ENCODE data around the gene IRF1.

Gene IRF1

DNA sequence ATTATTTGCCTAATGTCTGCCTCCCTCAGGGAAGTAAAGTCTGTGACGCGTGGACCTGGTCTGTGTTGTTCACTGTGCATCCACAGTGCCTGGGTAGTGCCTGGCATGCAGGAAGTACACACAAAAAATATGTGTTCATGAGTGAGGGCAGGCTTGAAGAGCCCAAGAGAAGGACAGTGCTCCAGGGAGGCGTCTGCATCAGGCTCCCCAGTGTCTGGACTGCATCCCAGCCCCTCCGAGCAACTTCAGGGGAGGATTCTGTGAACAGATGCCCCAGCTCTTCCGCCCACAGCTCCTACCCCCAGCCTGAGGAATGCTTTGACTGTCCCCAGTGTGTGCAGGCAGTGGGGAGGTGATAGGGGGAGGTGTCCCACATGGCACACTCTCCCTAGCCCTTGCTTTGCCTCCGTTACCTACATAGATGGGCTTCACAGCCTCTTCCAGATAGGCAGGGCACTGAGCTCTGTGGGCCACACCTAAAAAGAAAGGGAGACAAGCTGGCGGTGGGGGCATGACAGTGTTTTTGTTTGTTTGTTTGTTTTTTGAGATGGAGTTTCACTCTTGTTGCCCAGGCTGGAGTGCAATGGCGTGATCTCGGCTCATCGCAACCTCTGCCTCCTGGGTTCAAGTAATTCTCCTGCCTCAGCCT is 25.4 kb downstream of the IRF1 start:
- no peak for DNase-seq (ENCODE audit: low read depth)
- TF ChIP-seq, protein P1, sequence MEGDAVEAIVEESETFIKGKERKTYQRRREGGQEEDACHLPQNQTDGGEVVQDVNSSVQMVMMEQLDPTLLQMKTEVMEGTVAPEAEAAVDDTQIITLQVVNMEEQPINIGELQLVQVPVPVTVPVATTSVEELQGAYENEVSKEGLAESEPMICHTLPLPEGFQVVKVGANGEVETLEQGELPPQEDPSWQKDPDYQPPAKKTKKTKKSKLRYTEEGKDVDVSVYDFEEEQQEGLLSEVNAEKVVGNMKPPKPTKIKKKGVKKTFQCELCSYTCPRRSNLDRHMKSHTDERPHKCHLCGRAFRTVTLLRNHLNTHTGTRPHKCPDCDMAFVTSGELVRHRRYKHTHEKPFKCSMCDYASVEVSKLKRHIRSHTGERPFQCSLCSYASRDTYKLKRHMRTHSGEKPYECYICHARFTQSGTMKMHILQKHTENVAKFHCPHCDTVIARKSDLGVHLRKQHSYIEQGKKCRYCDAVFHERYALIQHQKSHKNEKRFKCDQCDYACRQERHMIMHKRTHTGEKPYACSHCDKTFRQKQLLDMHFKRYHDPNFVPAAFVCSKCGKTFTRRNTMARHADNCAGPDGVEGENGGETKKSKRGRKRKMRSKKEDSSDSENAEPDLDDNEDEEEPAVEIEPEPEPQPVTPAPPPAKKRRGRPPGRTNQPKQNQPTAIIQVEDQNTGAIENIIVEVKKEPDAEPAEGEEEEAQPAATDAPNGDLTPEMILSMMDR (IDR thresholded peaks at IDR 0.05; ENCODE audit: low read depth, low read length, missing control alignments) = no peak
- in situ Hi-C loops (cut with HindIII; ENCODE audit: low sequenced_read_pairs) = no loop called here
- H3K4me3 ChIP-seq (ENCODE audit: low read depth, low read length) = no peak overlapping the region

DNA sequence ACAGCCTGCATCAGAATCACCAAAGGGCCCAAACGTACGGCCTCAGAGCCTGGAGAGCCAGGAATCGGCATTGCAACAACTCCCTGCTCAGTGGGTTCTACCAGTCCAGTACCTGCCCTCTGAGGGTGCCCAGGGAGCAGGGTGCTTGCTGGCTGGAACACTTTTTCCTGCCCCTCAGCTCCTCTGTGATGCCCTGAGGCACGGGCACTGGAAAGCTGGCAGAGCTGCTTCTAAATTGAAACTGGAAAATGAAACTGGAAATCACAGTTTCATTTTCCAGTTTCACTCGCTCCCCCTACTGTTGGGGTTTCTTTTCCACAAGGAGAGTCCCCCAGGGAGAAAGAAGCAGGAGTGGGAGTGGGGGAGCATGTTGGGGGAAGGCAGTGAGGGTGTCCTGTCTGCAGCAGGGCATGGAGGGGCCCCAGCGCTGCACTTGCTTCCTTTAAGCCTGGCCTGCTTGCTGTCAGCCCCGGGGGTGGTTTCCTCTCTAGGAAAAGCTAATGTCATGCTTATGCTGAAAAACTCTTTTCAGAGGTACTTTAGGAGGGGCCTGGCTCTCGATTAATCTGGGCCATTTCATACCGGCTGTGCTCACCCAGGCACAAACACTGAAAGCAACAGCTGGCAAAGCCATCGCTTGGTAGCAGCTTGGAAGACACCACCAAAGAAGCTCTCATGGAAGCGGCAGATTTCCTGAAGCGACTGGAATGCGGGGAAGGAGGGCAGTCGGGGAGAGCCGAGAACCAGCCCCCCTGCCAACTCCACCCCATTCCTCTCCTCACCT is 26.2 kb downstream of the IRF1 start:
- TF ChIP-seq, protein P1 (IDR thresholded peaks at IDR 0.05; ENCODE audit: low read depth, low read length, missing control alignments) = peak; percentile 38
- no peak overlapping the region for H3K4me3 ChIP-seq (ENCODE audit: low read depth, low read length)
- no peak for DNase-seq (ENCODE audit: low read depth)
- in situ Hi-C loops (cut with HindIII; ENCODE audit: low sequenced_read_pairs) = no loop called here

DNA sequence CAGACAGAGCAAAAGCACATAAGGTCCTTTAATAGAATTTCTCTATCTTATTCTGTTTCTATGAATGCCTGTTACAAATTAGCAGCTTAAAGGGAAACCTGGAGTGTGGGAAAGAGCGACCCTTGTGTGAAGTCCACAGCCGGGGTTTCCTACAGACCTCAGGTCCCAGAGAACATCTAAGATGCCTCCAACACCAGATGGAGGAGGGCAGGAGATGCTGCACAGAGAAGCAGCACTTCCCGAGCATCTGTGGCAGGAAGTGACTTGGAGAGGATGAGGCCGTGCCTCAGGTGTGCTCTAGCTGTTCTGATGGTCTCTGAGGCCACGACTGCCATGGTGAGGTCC is 26.8 kb downstream of the IRF1 start:
- no peak overlapping the region for H3K4me3 ChIP-seq (ENCODE audit: low read depth, low read length)
- TF ChIP-seq, protein P1 (IDR thresholded peaks at IDR 0.05; ENCODE audit: low read depth, low read length, missing control alignments) = no peak
- in situ Hi-C loops (cut with HindIII; ENCODE audit: low sequenced_read_pairs) = no loop called here
- no peak for DNase-seq (ENCODE audit: low read depth)

DNA sequence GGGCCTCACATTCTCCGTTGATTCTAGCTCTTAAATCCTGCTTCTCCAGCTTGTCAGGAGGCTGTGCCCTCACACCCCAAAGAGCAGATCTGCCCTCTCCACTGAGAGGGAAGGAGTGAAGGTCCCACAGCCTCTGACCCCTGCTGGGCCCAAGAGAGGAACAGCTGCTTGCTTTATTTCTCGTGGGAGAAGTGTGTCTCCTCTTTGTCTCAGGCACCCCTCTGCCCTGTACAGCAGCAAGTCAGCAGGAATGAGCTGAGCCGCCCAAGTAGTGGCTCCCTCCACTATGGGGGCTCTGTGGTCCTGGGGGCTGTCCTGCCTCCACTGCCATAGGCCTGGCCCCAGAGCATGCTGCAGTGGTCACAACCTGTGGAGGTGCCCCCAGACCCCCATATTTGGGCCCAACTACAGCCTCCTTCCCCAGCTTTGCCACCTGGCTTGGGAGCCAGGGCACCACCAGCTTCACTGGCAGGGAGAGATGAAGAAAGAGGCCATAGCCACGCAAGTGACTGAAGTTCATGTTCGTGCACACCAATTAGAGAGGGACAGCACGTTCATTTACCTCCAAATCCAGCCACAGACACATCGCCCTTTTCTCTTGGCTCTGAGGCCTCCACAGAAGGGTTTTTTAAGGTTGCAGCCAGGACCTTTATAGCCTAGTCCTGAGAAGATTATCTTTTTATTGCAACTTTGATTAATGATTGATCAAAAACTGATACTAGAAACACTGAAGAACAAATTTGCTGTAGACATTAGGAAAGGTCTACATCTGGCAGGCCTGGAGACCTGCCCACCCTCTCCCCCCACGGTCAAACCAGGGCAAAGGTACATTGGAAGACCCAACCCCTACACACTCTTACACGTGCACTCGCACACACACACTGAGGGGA is 27.5 kb downstream of the IRF1 start:
- TF ChIP-seq, protein P1 (IDR thresholded peaks at IDR 0.05; ENCODE audit: low read depth, low read length, missing control alignments) = no peak
- H3K4me3 ChIP-seq (ENCODE audit: low read depth, low read length) = no peak overlapping the region
- DNase-seq (ENCODE audit: low read depth) = no peak

DNA sequence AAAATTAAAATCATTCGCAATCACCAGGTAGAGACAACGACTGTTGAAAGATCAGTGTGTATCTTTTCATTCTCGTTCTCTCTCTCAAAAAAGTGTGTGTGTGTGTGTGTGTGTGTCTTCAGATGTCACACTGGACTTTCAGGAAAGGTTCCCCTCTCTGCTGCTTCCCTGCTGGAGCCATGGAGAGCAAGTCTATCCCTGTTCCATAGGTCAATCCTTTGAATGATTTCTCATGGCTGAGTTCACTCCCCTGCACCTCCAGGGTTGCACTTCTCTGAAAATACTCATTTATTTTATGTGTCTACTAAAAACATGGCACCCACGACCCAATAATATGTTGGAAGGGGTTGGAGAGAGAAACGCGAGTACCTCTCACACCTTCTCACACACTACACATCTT is 28.2 kb downstream of the IRF1 start:
- no peak for DNase-seq (ENCODE audit: low read depth)
- in situ Hi-C loops (cut with HindIII; ENCODE audit: low sequenced_read_pairs) = no loop called here

More for the DNA sequence above, 27.5 kb downstream of the IRF1 start:
- in situ Hi-C loops (cut with HindIII; ENCODE audit: low sequenced_read_pairs) = no loop called here

More for the DNA sequence above, 28.2 kb downstream of the IRF1 start:
- TF ChIP-seq, protein P1 (IDR thresholded peaks at IDR 0.05; ENCODE audit: low read depth, low read length, missing control alignments) = no peak
- no peak overlapping the region for H3K4me3 ChIP-seq (ENCODE audit: low read depth, low read length)
